Progenitor cell of endocrine pancreas (in vitro differentiated cells): ENCODE measurements around the gene LHX4. TPM values are rescaled to one million over a fixed set of nuclear protein-coding genes. Genes with fewer than 3 reads are reported as not detected.

ENCODE experiments used
- DNase-seq: peaks from one replicate; pipeline ENCODE4 v3.0.0; 2021; ENCODE audit warnings: low spot score; ENCODE audit not compliant: unreplicated experiment
- H3K27ac Mint-ChIP-seq: 2 replicates; pipeline ENCODE4 v1.8.0; 2021; ENCODE audit warnings: mild to moderate bottlenecking, moderate library complexity, mixed read lengths
- H3K27me3 Mint-ChIP-seq: 2 replicates; pipeline ENCODE4 v1.8.0; 2021; ENCODE audit warnings: mixed read lengths
- H3K36me3 Mint-ChIP-seq: 2 replicates; pipeline ENCODE4 v1.8.0; 2022; ENCODE audit warnings: mixed read lengths; ENCODE audit not compliant: insufficient read depth
- H3K4me1 Mint-ChIP-seq: 2 replicates; pipeline ENCODE4 v1.8.0; 2021; ENCODE audit warnings: low read depth, mixed read lengths
- H3K4me3 Mint-ChIP-seq: 2 replicates; pipeline ENCODE4 v1.8.0; 2021; ENCODE audit warnings: low read depth, mild to moderate bottlenecking, moderate library complexity, mixed read lengths
- H3K9me3 Mint-ChIP-seq: 2 replicates; pipeline ENCODE4 v1.8.0; 2021; ENCODE audit warnings: low read depth, mixed read lengths
- total RNA-seq: library from RNA; stranded (reverse); gene quantifications from 2 replicates; pipeline ENCODE4 v1.2.1, GENCODE V29; 2021
- TF ChIP-seq, protein P1 (sequence below): fragments of 200-600 bp; sonication (generic); IDR thresholded peaks from one replicate; pipeline ENCODE4 v1.5.0; 2021; ENCODE audit warnings: antibody characterized with exemption, mild to moderate bottlenecking; ENCODE audit not compliant: unreplicated experiment

The LHX4 gene
- total RNA-seq, 1 donor from 2014 or later: 0.55 TPM

DNA sequence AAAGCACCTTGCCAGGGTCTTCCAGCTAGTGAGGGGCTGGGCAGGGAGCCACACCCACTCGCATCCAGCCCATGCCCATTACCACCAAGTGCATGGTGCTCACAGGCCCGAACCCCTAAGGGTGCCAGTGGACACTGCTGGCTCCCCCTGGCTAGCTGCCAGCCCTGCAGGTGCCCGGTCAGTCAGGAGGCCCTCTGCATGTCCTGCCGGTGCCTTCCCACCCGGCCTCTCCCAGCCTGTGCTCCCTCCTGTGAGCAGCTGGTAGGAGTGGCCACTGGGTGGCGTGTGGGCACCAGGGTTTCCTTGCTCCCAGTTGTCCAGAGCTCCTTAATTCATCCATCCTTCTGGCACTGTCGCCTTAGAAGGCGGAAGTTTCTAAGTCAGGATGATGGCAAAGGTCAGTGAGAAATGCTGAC lies 42.0 kb upstream of the LHX4 start:
- TF ChIP-seq, protein P1, sequence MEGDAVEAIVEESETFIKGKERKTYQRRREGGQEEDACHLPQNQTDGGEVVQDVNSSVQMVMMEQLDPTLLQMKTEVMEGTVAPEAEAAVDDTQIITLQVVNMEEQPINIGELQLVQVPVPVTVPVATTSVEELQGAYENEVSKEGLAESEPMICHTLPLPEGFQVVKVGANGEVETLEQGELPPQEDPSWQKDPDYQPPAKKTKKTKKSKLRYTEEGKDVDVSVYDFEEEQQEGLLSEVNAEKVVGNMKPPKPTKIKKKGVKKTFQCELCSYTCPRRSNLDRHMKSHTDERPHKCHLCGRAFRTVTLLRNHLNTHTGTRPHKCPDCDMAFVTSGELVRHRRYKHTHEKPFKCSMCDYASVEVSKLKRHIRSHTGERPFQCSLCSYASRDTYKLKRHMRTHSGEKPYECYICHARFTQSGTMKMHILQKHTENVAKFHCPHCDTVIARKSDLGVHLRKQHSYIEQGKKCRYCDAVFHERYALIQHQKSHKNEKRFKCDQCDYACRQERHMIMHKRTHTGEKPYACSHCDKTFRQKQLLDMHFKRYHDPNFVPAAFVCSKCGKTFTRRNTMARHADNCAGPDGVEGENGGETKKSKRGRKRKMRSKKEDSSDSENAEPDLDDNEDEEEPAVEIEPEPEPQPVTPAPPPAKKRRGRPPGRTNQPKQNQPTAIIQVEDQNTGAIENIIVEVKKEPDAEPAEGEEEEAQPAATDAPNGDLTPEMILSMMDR: peak; percentile 86
- H3K27me3 Mint-ChIP-seq: no peaks in the 10 kb centered on the region
- peak; percentile 57 for DNase-seq
- peaks cover 28% of the 10 kb centered on the region for H3K36me3 Mint-ChIP-seq
- H3K9me3 Mint-ChIP-seq: no peaks in the 10 kb centered on the region
- no peak overlapping the region for H3K4me3 Mint-ChIP-seq
- H3K4me1 Mint-ChIP-seq: peaks cover 3% of the 10 kb centered on the region
- no peak overlapping the region for H3K27ac Mint-ChIP-seq

DNA sequence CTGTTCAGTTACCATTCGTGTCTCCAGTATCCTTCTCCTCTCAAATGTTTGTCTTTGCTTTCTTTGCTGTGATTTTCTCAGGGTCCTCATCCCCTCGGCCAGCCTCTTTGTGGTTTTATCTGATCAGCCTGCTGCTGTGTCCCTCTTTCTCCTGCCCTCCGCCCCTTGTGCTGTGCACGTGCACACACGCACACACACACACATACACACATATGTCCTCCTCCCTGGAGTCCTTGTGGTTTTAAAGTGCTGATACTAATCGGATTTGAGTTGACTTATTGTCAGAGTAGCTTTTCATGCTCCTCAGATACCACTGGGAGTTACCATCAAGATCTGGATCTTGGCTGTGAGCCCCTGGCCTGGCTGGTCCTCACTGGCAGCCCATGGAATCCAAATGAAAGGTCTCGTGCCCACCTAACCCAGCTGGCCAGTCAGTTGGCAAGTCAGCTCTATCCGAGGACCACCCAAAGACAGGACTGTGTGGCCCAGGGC lies 41.3 kb upstream of the LHX4 start:
- Mint-ChIP-seq H3K9me3 (no peaks in the 10 kb centered on the region), H3K27ac (no peak overlapping the region), H3K4me3 (no peak overlapping the region), H3K4me1 (peaks cover 4% of the 10 kb centered on the region), H3K27me3 (no peaks in the 10 kb centered on the region), H3K36me3 (peaks cover 28% of the 10 kb centered on the region)
- TF ChIP-seq, protein P1: no peak
- DNase-seq: no peak

GRCh38 chr1:180190091-180190490 lies 40.0 kb upstream of the LHX4 start:
- H3K36me3 Mint-ChIP-seq: peaks cover 20% of the 10 kb centered on the region
- no peak for DNase-seq
- no peak overlapping the region for H3K4me3 Mint-ChIP-seq

DNA sequence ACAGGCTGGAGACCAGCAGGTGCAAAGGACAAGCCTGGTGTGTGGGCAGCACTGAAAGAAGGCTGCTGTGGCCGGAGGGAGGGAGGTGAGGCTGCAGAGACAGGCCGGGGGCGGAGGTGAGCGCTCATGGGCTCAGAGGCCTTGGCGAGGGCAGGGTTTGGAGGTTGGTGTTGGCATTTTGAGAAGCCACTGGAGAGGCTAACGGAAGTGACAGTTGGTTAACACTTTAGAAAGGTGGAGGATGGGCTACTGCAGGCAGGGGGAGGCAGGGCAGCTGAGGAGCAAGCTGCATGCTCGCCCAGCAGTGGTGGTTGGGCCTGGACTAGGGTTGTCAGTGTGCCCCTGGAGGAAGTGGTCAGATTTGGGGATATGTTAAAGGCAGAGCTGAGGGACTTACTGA lies 37.9 kb upstream of the LHX4 start:
- Mint-ChIP-seq H3K4me3 (no peak overlapping the region), H3K27ac (no peak overlapping the region), H3K27me3 (no peaks in the 10 kb centered on the region), H3K4me1 (peaks cover 4% of the 10 kb centered on the region), H3K9me3 (no peaks in the 10 kb centered on the region), H3K36me3 (peaks cover 20% of the 10 kb centered on the region)
- TF ChIP-seq, protein P1: no peak
- DNase-seq: no peak

More at GRCh38 chr1:180190091-180190490, 40.0 kb upstream of the LHX4 start:
- Mint-ChIP-seq H3K4me1 (peaks cover 4% of the 10 kb centered on the region), H3K27me3 (no peaks in the 10 kb centered on the region), H3K9me3 (no peaks in the 10 kb centered on the region), H3K27ac (no peak overlapping the region)
- TF ChIP-seq, protein P1: no peak

DNA sequence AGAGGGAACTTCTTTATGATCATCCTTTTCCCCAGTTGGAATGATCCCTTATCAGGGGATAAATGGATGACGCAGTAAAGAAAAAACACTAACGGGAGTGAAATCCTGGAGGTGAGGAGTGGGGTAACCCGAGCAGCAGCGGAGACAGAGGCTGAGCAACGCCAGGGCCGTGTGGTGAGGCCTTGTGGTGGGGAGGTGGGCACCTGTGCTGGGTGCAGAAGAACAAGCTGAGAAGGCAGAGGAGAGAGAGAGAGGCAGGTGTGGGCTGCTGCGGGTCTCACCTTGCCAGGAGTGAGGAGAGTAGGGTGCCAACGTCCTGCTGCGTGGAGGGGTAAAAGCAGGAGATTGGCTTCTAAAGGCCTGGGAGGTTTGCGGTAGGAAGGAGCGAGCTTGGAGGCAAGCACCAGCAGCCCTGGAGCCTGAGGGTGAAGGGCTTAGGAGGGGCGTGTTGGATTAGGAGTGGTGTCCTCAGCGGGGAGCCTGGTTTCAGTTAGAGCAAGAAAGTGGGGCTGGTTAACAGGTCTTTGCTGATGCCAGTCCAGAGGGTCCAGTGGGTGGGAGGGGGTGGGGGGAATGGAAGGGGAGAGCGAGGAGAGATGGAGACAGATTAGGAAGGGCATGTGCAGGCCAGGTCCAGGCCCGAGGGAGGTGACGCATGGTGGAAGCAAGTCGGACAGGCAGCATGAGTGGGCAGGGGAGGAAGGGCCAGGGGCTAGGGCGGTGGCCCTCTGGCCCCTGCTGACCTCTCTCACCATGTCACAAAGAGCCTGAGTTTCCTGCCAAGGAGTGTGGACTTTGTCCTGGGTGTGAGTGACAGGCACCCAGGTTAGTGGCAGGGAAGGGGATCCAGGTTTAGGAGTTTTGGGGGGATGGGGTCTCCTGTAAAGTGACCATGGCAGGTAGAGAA lies 36.7 kb upstream of the LHX4 start:
- no peak overlapping the region for H3K4me3 Mint-ChIP-seq
- peaks cover 4% of the 10 kb centered on the region for H3K4me1 Mint-ChIP-seq
- TF ChIP-seq, protein P1: no peak
- no peak for DNase-seq
- H3K36me3 Mint-ChIP-seq: peaks cover 20% of the 10 kb centered on the region
- H3K27me3 Mint-ChIP-seq: no peaks in the 10 kb centered on the region
- H3K9me3 Mint-ChIP-seq: no peaks in the 10 kb centered on the region
- no peak overlapping the region for H3K27ac Mint-ChIP-seq
